Fibroblast of mammary gland (primary cell): ENCODE measurements around the gene TDG.
"Not testable (repeated sequence)": the region's sequence is repeated elsewhere in the genome, so short reads cannot be mapped to it uniquely, and the experiment has no call there.

Source experiments
- DNase-seq: peaks from one replicate; pipeline ENCODE4 v3.0.0-alpha.2; 2010; ENCODE audit warnings: low read depth
- H3K4me3 ChIP-seq: 2 replicates; pipeline ENCODE4 v1.5.1; 2011; ENCODE audit warnings: low read depth, mild to moderate bottlenecking, low read length, moderate library complexity; ENCODE audit not compliant: control insufficient read depth
- CTCF ChIP-seq: conservative IDR thresholded peaks from 2 replicates; pipeline ENCODE4 v1.5.1; 2011; ENCODE audit warnings: low read depth, low read length, inconsistent platforms; ENCODE audit not compliant: control insufficient read depth, insufficient read depth

TDG gene

GRCh38 chr12:104025771-104026170 lies 60.1 kb downstream of the TDG start:
- TF ChIP-seq CTCF = no peak
- no peak overlapping the region for H3K4me3 ChIP-seq
- DNase-seq = no peak

- no peak for TF ChIP-seq CTCF
- no peak for DNase-seq
- no peak overlapping the region for H3K4me3 ChIP-seq
Measured at GRCh38 chr12:104026841-104027599, 61.3 kb downstream of the TDG start.

GRCh38 chr12:104030596-104030995 lies 64.9 kb downstream of the TDG start:
- not testable (repeated sequence) for DNase-seq, H3K4me3 ChIP-seq

- DNase-seq, H3K4me3 ChIP-seq: not testable (repeated sequence)
Measured at GRCh38 chr12:104036143-104036542, 70.5 kb downstream of the TDG start.
